Endodermal cell (in vitro differentiated cells): ENCODE measurements around the gene GALNT14. TPM values are rescaled to one million over a fixed set of nuclear protein-coding genes. Genes with fewer than 3 reads are reported as not detected.

Source experiments
- DNase-seq: peaks from one replicate; pipeline ENCODE4 v3.0.0-alpha.2; 2017
- H3K27ac ChIP-seq: 2 replicates; pipeline ENCODE4 v1.5.1; 2013; ENCODE audit warnings: mild to moderate bottlenecking, low read depth, low read length, moderate library complexity
- H3K27me3 ChIP-seq: 2 replicates; pipeline ENCODE4 v1.6.1; 2013; ENCODE audit warnings: mild to moderate bottlenecking, low read length, moderate library complexity; ENCODE audit not compliant: insufficient read depth, control insufficient read depth, poor library complexity, severe bottlenecking
- H3K36me3 ChIP-seq: 2 replicates; pipeline ENCODE4 v1.7.0; 2013; ENCODE audit warnings: mild to moderate bottlenecking, low read length, moderate library complexity; ENCODE audit not compliant: control insufficient read depth, insufficient read depth
- H3K4me1 ChIP-seq: one replicate; pipeline ENCODE4 v1.7.0; 2013; ENCODE audit warnings: low read length; ENCODE audit not compliant: control insufficient read depth, insufficient read depth
- H3K4me3 ChIP-seq: 2 replicates; pipeline ENCODE4 v1.5.1; 2013; ENCODE audit warnings: mild to moderate bottlenecking, low read length, moderate library complexity
- H3K9ac ChIP-seq: 2 replicates; pipeline ENCODE4 v1.6.1; 2013; ENCODE audit warnings: mild to moderate bottlenecking, low read length, moderate library complexity; ENCODE audit not compliant: poor library complexity, severe bottlenecking; ENCODE audit errors: extremely low read depth
- H3K9me3 ChIP-seq: 2 replicates; pipeline ENCODE4 v1.6.1; 2013; ENCODE audit warnings: mild to moderate bottlenecking, low read length, moderate library complexity; ENCODE audit not compliant: control insufficient read depth
- H3K27ac Mint-ChIP-seq: 2 replicates; pipeline ENCODE4 v1.8.0; 2020; ENCODE audit warnings: mixed read lengths
- H3K27me3 Mint-ChIP-seq: 2 replicates; pipeline ENCODE4 v1.8.0; 2021; ENCODE audit warnings: mild to moderate bottlenecking, mixed read lengths; ENCODE audit not compliant: insufficient read depth
- H3K36me3 Mint-ChIP-seq: 2 replicates; pipeline ENCODE4 v1.8.0; 2020; ENCODE audit warnings: low read depth, mixed read lengths
- H3K4me1 Mint-ChIP-seq: 2 replicates; pipeline ENCODE4 v1.8.0; 2020; ENCODE audit warnings: mixed read lengths
- H3K4me3 Mint-ChIP-seq: 2 replicates; pipeline ENCODE4 v1.8.0; 2020; ENCODE audit warnings: mild to moderate bottlenecking, moderate library complexity, mixed read lengths
- H3K9me3 Mint-ChIP-seq: 2 replicates; pipeline ENCODE4 v1.8.0; 2020; ENCODE audit warnings: mild to moderate bottlenecking, mixed read lengths
- WGBS, 2 experiments: methylation state at CpG; one replicate each; pipeline versions ENCODE4 v1.1.5 to v1.1.7; 2013; ENCODE audit warnings: missing lambda C conversion rate in 2 of 2, mixed read lengths in 1 of 2; ENCODE audit not compliant: insufficient coverage in 1 of 2, insufficient read length in 1 of 2; 5-methylcytosine and 5-hydroxymethylcytosine counted together
- total RNA-seq, 2 donors: library from RNA; stranded (reverse); fragmentation: NEBNext Ultra II Directional in 1 of 2; extraction: Animal tissue kit (Norgen Biotek cat#: 25700) in 1 of 2; gene quantifications; 2 replicates in 1 of 2; 3 replicates in 1 of 2; pipeline ENCODE4 v1.2.1, GENCODE V29; 2021
- TF ChIP-seq, protein P1 (sequence below): fragments of 200-600 bp; sonication (generic); conservative IDR thresholded peaks from 2 replicates; pipeline ENCODE4 v1.5.0; 2021; ENCODE audit warnings: antibody characterized with exemption, mild to moderate bottlenecking

Gene GALNT14
- total RNA-seq, 2 donors from 2014 or later = 1.4 TPM

DNA sequence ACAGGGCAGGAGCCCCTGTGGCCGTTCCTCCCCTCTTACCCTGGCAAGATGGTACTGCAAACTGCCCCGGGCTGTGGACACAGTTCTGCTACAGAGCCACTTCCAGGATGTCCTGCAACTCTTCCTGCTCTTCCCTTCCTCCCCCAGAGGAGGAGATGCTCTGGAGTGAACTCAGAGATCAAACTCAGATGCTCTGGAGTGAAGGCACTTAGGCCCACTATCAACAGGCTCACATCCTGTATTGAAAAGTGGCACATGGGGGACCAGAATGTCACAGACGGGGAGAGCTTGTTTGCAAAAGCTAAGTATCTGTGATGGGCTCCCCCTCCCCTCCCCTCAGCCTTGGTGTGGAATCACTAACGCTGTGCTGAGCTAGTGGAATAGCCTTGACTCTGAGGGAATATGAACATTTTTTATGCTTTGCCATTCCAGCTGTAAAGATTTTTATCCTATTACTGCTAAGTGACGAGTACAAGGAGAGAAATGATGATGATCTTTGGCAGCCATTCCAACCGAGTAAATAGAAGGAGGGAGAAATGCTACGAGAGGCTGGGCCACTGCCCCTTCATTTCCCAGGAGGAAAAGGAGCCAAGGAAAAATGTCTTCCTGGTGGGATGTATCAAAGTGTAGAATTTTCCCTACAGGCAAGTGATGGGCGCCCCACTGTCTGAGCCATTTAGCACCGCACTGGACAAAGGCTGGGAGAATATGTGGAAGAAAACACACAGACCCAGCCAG lies 152.6 kb downstream of the GALNT14 start:
- peaks cover 10% of the 10 kb centered on the region for H3K4me1 Mint-ChIP-seq
- 85 to 93% methylated on average over 6 to 9 of the region's 9 CpGs for WGBS, 2 experiments
- H3K27ac ChIP-seq = no peak overlapping the region
- no peaks in the 10 kb centered on the region for H3K9me3 Mint-ChIP-seq
- no peak overlapping the region for H3K27ac Mint-ChIP-seq
- no peaks in the 10 kb centered on the region for H3K9me3 ChIP-seq
- TF ChIP-seq, protein P1, sequence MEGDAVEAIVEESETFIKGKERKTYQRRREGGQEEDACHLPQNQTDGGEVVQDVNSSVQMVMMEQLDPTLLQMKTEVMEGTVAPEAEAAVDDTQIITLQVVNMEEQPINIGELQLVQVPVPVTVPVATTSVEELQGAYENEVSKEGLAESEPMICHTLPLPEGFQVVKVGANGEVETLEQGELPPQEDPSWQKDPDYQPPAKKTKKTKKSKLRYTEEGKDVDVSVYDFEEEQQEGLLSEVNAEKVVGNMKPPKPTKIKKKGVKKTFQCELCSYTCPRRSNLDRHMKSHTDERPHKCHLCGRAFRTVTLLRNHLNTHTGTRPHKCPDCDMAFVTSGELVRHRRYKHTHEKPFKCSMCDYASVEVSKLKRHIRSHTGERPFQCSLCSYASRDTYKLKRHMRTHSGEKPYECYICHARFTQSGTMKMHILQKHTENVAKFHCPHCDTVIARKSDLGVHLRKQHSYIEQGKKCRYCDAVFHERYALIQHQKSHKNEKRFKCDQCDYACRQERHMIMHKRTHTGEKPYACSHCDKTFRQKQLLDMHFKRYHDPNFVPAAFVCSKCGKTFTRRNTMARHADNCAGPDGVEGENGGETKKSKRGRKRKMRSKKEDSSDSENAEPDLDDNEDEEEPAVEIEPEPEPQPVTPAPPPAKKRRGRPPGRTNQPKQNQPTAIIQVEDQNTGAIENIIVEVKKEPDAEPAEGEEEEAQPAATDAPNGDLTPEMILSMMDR = no peak
- H3K36me3 ChIP-seq = no peaks in the 10 kb centered on the region
- H3K36me3 Mint-ChIP-seq = no peaks in the 10 kb centered on the region
- no peak overlapping the region for H3K4me3 ChIP-seq
- no peak overlapping the region for H3K4me3 Mint-ChIP-seq
- DNase-seq = no peak
- no peaks in the 10 kb centered on the region for H3K27me3 Mint-ChIP-seq
- H3K9ac ChIP-seq = no peak overlapping the region
- no peaks in the 10 kb centered on the region for H3K4me1 ChIP-seq
- H3K27me3 ChIP-seq = no peaks in the 10 kb centered on the region

DNA sequence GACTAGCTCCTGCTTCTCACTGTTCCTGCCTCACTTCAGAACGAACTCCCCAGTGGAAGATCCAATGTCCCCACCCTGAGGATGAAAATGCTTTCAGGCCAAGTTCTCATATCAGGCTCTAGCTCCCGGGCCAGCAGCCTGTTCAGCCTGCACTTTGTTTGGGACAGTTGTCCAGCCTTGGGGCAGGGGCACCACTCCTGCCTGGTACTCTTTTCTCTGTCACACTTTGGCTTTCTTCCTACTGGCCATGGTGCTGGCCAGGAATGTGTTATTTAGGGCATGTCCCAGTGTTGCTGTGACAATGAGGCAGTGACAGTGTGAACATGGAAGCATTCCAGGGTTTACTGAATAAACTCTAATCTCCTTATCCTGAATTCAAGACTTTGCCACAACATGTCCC lies 154.1 kb downstream of the GALNT14 start:
- 84 to 92% methylated on average over 2 of the region's 2 CpGs for WGBS, 2 experiments
- no peaks in the 10 kb centered on the region for H3K27me3 Mint-ChIP-seq

DNA sequence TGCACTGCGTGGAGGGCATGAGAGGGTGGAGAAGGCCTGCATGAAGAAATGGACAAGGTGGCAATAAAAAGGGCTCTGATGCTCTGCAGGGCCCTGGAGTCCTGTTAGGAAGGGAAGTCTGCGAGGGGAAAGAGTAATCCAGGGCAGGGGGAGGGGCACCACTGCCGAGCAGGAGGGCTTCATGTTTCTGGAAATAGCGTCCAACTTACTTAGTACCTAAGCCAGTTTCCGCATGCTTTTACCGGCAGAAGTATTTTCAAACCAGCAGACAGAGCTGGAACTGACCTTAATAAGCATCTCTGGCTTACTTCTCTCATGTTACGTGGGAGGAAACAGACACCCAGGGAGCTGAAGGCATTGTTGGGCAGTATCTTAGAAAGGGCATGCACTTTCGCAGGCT lies 156.7 kb downstream of the GALNT14 start:
- H3K36me3 ChIP-seq = no peaks in the 10 kb centered on the region
- H3K27me3 ChIP-seq = no peaks in the 10 kb centered on the region
- Mint-ChIP-seq H3K27me3 (no peaks in the 10 kb centered on the region), H3K4me1 (peaks cover 2% of the 10 kb centered on the region), H3K36me3 (no peaks in the 10 kb centered on the region), H3K27ac (no peak overlapping the region), H3K4me3 (no peak overlapping the region), H3K9me3 (no peaks in the 10 kb centered on the region)
- H3K9me3 ChIP-seq = no peaks in the 10 kb centered on the region
- 78 to 80% methylated on average over 6 to 8 of the region's 8 CpGs for WGBS, 2 experiments
- H3K9ac ChIP-seq = no peak overlapping the region
- H3K27ac ChIP-seq = no peak overlapping the region
- TF ChIP-seq, protein P1 = no peak
- H3K4me1 ChIP-seq = no peaks in the 10 kb centered on the region
- no peak for DNase-seq
- H3K4me3 ChIP-seq = no peak overlapping the region

More for the DNA sequence above, 154.1 kb downstream of the GALNT14 start:
- Mint-ChIP-seq H3K27ac (no peak overlapping the region), H3K9me3 (no peaks in the 10 kb centered on the region), H3K36me3 (no peaks in the 10 kb centered on the region), H3K4me1 (peaks cover 2% of the 10 kb centered on the region), H3K4me3 (no peak overlapping the region)
- Histone ChIP-seq H3K27me3 (no peaks in the 10 kb centered on the region), H3K9me3 (no peaks in the 10 kb centered on the region), H3K27ac (no peak overlapping the region), H3K36me3 (no peaks in the 10 kb centered on the region), H3K4me1 (no peaks in the 10 kb centered on the region), H3K4me3 (no peak overlapping the region), H3K9ac (no peak overlapping the region)
- no peak for DNase-seq
- TF ChIP-seq, protein P1 = no peak
